SJSA1 (cell line): Measurements from ENCODE around the gene FEZ2. TPM values are rescaled to one million over a fixed set of nuclear protein-coding genes. Genes with fewer than 3 reads are reported as not detected.
A peak's percentile ranks its signal among the peaks of the same experiment; 100 is the strongest.

Experiments used
- DNase-seq, 2 experiments: peaks; one replicate each; pipeline ENCODE4 v3.0.0-alpha.2; 2015 to 2020; ENCODE audit warnings: low spot score in 2 of 2, low read depth in 1 of 2
- H3K27ac ChIP-seq: fragments of 250-450 bp; sonication (Bioruptor Pico); 2 replicates; pipeline ENCODE4 v1.5.1; 2020; ENCODE audit warnings: mild to moderate bottlenecking, moderate library complexity
- H3K27me3 ChIP-seq: fragments of 250-450 bp; sonication (Bioruptor Pico); replicated peaks from 2 replicates; pipeline ENCODE4 v1.5.1; 2020; ENCODE audit warnings: mild to moderate bottlenecking, moderate library complexity
- H3K36me3 ChIP-seq: fragments of 250-450 bp; sonication (Bioruptor Pico); 2 replicates; pipeline ENCODE4 v1.5.1; 2020; ENCODE audit warnings: mild to moderate bottlenecking
- H3K4me1 ChIP-seq: fragments of 250-450 bp; sonication (Bioruptor Pico); replicated peaks from 2 replicates; pipeline ENCODE4 v1.6.1; 2021; ENCODE audit warnings: mild to moderate bottlenecking
- H3K4me3 ChIP-seq: fragments of 250-450 bp; sonication (Bioruptor Pico); 2 replicates; pipeline ENCODE4 v1.5.1; 2020; ENCODE audit warnings: mild to moderate bottlenecking
- H3K9me3 ChIP-seq: fragments of 250-450 bp; sonication (Bioruptor Pico); replicated peaks from 2 replicates; pipeline ENCODE4 v1.5.1; 2020; ENCODE audit warnings: mild to moderate bottlenecking
- total RNA-seq: library from RNA; depleted of rRNA; stranded (reverse); fragments of >200 nt; shearing (Covaris generic); gene quantifications from 2 replicates; pipeline ENCODE4 v1.2.3, GENCODE V29; 2014; rRNA removed

Gene FEZ2
- total RNA-seq, 1 experiment from 2014 or later = 107 TPM

DNA sequence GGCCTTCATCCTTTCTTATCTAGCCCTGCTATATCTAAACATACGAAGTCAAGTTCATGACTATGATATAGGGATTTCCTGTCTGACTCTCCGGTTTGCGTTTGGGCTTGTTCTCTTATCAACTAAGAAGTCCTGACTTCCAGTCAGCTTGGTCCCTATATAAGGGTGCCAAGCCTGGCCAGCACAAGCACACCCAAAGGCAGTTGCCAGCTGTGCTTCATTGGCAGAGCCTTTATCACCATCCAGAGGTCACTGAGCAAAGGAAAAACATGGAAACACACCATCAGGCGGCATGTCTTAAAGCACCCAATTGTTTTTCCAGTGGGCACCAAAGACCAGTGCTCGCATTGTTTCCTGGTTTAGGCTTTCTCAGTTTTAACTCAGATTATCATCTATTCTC is 72.7 kb downstream of the FEZ2 start:
- Histone ChIP-seq H3K27me3 (no peaks in the 10 kb centered on the region), H3K4me3 (no peak overlapping the region), H3K36me3 (peaks cover 80% of the 10 kb centered on the region), H3K27ac (no peak overlapping the region), H3K9me3 (no peaks in the 10 kb centered on the region), H3K4me1 (peaks cover 22% of the 10 kb centered on the region)
- DNase-seq = no peak

DNA sequence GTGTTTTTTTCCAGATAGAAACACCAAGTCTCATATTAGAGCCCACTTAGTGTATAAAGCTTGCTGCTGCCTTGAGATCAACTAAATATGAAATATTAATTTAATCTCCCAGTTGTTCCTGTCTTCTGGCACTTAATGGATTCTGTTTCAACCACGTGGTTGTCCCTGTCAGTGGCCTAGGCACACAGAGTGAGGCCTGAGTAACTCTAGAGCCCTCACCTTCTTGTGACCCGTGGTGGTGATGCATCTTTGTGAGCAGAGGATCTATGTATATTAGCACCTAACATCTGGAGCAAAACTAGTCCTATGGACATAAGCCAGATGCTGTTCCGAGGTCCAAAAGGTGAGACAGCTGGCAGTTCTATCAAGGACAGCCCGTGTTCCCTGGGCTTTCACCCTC is 74.8 kb downstream of the FEZ2 start:
- Histone ChIP-seq H3K27ac (no peak overlapping the region), H3K9me3 (no peaks in the 10 kb centered on the region), H3K4me3 (no peak overlapping the region), H3K36me3 (peaks cover 85% of the 10 kb centered on the region), H3K27me3 (no peaks in the 10 kb centered on the region), H3K4me1 (peaks cover under 1% of the 10 kb centered on the region)
- DNase-seq = no peak

DNA sequence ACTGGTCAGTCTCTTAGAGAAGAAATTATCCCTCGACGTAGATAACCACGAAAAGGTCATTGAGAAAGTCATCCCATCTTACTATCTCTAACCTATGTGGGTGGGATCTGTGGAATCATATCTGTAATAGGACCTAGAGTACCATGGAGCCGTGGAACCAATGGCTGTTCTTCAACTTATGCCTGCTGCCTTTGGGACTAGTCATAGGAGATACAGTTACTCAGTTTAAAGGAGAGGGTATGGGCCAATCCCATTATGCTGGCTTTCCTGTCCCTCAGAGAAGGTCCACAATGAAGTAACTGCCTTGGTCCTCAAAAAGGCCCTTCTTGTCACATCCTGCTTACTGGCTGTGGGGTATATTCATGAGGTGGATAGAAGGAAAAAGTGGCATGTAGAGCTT is 77.5 kb downstream of the FEZ2 start:
- no peak overlapping the region for H3K27ac ChIP-seq
- no peaks in the 10 kb centered on the region for H3K27me3 ChIP-seq
- H3K4me1 ChIP-seq = peaks cover 17% of the 10 kb centered on the region
- no peaks in the 10 kb centered on the region for H3K9me3 ChIP-seq
- peaks cover 99% of the 10 kb centered on the region for H3K36me3 ChIP-seq
- no peak overlapping the region for H3K4me3 ChIP-seq
- DNase-seq = no peak

DNA sequence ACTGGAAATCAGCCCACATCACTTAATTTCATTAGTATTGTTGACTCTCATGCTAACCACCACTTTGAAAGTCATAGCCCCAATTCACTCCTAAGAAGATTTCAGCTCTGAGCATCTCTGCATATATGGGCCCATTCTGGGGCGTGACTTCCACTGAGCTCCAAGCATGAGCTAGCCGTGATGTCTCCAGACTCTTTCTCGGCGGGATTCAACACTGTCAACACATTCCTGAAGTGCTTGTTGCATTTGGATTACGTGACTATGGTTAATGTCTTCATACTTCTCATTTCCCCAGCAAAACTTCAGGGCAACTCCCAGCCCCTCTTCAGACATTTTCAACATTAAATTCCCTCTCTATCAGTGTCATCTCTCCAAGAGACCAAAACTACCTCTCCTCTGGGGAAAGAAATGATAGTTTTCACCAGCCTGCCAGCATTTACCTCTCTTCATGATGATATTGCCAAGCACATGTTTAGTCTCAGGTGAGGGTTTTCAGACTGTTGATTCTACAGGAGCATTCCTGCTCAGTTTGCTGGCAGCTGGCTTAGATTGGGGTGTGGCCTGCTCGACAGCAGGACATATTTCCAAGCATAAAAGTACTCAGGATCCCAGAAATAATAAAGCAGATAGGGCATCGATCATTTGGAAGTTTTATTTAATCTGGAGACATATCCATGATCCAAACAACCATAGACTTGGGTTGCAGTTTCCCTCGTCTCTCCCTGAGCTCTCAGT is 81.7 kb downstream of the FEZ2 start:
- H3K9me3 ChIP-seq = no peaks in the 10 kb centered on the region
- H3K27ac ChIP-seq = peak overlapping the region; percentile 92
- peak; percentile 73 for DNase-seq
- H3K36me3 ChIP-seq = peaks cover 98% of the 10 kb centered on the region
- no peaks in the 10 kb centered on the region for H3K27me3 ChIP-seq
- H3K4me3 ChIP-seq = no peak overlapping the region
- H3K4me1 ChIP-seq = peaks cover 19% of the 10 kb centered on the region

DNA sequence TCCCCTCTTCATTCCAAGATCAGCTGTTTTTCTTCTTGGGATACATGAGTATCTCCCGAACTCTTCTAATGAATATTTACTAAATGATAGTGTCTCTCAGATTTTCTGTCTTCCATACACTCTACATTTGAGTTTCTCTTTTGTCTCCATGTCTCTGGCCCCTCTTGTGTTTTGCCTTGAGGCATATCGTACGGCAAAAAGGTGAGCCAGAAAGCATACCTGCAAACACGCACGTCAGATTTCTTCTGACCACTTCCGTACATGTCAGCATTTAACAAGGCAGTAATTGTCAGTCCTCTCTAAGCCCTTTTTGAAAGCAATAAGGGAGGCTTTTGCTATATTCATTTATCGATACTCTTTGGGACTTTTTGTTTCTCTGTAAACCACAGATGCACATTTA is 82.4 kb downstream of the FEZ2 start:
- DNase-seq = no peak
- peaks cover 96% of the 10 kb centered on the region for H3K36me3 ChIP-seq
- peaks cover 19% of the 10 kb centered on the region for H3K4me1 ChIP-seq

DNA sequence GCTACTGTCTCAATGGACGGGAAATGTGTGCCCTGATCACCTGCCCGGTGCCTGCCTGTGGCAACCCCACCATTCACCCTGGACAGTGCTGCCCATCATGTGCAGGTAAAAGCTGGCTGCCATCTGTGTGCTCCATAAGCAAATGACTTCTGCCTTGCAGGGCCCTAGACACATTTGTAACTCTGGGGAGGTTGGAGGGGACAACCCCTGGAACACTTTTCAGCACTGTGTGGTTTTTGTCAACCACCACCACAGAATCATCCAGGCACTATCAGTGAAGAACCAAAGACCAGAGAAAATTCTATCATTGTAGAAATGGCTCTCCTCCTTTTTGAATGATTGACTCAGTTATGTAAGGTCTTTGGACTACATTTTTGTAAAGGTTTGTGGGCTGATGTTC is 84.3 kb downstream of the FEZ2 start:
- no peak for DNase-seq
- Histone ChIP-seq H3K27me3 (no peaks in the 10 kb centered on the region), H3K36me3 (peaks cover 96% of the 10 kb centered on the region), H3K4me1 (peaks cover 19% of the 10 kb centered on the region), H3K4me3 (no peak overlapping the region), H3K9me3 (no peaks in the 10 kb centered on the region), H3K27ac (no peak overlapping the region)

More for the DNA sequence above, 82.4 kb downstream of the FEZ2 start:
- H3K9me3 ChIP-seq = no peaks in the 10 kb centered on the region
- no peaks in the 10 kb centered on the region for H3K27me3 ChIP-seq
- H3K4me3 ChIP-seq = no peak overlapping the region
- H3K27ac ChIP-seq = peak overlapping the region; percentile 92

DNA sequence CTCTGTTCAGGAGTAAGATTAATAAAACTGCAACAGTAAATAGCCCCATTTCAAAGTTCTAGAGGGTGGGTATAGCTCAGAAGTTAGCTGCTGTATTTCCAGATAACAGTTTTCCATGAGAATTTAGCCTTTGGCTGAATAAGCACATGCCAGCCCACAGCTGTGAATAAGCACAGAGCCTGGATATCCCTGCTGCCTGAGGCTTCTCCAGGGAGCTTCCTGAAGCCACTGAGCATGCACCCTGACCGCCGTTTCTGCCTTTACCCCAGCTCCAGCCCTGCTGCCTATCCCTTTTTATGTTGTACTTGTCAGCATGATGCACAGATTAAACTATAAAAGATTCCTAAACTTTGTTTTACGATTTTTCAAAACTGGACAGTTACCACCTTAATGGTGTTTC is 85.3 kb downstream of the FEZ2 start:
- Histone ChIP-seq H3K36me3 (peaks cover 96% of the 10 kb centered on the region), H3K4me3 (no peak overlapping the region), H3K27me3 (no peaks in the 10 kb centered on the region), H3K4me1 (peaks cover 19% of the 10 kb centered on the region), H3K27ac (no peak overlapping the region), H3K9me3 (no peaks in the 10 kb centered on the region)
- DNase-seq = no peak

DNA sequence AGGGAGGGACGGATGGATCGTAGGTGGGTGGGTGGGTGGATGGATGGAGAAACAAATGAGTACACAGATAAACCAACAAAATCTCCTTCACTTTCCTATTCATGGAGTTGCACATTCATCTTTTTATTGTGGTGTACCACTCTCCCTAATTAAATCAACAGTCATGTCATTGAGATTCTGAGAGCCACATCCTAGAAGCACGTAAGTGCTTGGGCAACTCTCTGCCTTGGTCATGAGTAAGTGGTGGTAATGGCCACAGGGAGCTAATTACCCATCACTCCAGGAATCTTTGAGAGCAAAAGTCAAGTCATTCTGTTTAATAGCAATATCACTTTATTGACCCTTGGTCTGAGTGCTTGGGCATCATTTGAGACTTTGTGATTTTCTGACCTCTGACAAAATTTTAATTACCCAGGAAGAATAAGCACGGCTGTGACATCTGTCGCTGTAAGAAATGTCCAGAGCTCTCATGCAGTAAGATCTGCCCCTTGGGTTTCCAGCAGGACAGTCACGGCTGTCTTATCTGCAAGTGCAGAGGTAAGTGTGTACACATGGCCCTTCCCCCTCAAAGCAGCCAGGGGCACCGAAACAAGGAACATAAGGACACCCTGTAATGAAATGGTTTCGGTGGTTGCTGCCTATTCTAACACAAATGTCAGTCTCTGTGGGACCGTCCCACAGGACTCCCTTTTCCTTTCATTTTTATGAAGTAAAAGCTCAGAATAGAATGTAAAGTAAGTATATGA is 85.9 kb downstream of the FEZ2 start:
- H3K9me3 ChIP-seq = no peaks in the 10 kb centered on the region
- no peak for DNase-seq

DNA sequence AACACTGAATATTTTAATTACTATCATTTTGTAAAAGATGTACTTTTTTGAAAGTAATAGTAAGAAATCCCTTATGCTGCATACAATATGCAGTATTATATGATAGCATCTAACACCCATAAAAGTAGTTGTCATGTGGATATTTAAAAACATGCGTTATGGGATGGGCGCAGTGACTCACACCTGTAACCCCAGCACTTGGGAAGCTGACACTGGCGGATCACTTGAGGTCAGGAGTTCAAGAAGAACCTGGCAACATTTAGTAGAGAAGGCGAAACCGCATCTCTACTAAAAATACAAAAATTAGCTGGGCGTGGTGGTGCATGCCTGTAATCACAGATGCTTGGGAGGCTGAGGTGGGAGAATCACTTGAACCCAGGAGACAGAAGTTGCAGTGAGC is 88.9 kb downstream of the FEZ2 start:
- Histone ChIP-seq H3K27me3 (no peaks in the 10 kb centered on the region), H3K4me3 (no peak overlapping the region), H3K36me3 (peaks cover 90% of the 10 kb centered on the region), H3K27ac (no peak overlapping the region), H3K9me3 (no peaks in the 10 kb centered on the region), H3K4me1 (peaks cover 3% of the 10 kb centered on the region; the same call in 1 of the 2 replicates)
- DNase-seq = no peak

More for the DNA sequence above, 85.9 kb downstream of the FEZ2 start:
- H3K4me1 ChIP-seq = peaks cover 18% of the 10 kb centered on the region
- H3K27me3 ChIP-seq = no peaks in the 10 kb centered on the region
- no peak overlapping the region for H3K4me3 ChIP-seq
- H3K27ac ChIP-seq = no peak overlapping the region
- H3K36me3 ChIP-seq = peaks cover 96% of the 10 kb centered on the region

DNA sequence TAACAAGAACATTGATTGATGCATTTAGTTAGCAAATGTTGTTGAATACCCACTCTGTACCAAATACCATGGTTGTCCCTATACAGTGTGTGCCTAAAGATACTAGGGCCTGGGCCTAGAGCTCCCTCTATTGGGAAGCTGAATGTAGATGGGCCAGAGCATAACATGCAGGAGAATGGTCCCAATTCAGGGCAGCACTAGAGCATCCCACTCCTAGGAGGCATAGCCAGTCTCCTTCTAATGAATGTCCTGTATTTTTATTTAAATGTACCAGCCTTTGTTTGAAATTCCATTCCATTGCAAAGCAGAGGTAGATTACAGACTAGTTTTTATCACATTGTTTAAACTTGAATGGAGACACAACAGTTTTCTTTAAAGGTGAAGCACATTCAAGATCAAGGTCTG is 90.6 kb downstream of the FEZ2 start:
- H3K36me3 ChIP-seq = peaks cover 87% of the 10 kb centered on the region
- peak; percentile 54 to 63 for DNase-seq
- no peaks in the 10 kb centered on the region for H3K27me3 ChIP-seq

More for the DNA sequence above, 90.6 kb downstream of the FEZ2 start:
- peaks cover 3% of the 10 kb centered on the region; the same call in 1 of the 2 replicates for H3K4me1 ChIP-seq
- no peak overlapping the region for H3K4me3 ChIP-seq
- no peaks in the 10 kb centered on the region for H3K9me3 ChIP-seq
- H3K27ac ChIP-seq = no peak overlapping the region

Other genes with a start within 250 kb of the FEZ2 start
- 245 and 249 TPM in 2 replicates for gene CRIM1, start 242.4 kb downstream of the FEZ2 start, total RNA-seq
- 0.31 and 1.1 TPM in 2 replicates for gene VIT, start 98.5 kb upstream of the FEZ2 start, total RNA-seq